ENCODE measurements around the gene ACTR3C.

DNA sequence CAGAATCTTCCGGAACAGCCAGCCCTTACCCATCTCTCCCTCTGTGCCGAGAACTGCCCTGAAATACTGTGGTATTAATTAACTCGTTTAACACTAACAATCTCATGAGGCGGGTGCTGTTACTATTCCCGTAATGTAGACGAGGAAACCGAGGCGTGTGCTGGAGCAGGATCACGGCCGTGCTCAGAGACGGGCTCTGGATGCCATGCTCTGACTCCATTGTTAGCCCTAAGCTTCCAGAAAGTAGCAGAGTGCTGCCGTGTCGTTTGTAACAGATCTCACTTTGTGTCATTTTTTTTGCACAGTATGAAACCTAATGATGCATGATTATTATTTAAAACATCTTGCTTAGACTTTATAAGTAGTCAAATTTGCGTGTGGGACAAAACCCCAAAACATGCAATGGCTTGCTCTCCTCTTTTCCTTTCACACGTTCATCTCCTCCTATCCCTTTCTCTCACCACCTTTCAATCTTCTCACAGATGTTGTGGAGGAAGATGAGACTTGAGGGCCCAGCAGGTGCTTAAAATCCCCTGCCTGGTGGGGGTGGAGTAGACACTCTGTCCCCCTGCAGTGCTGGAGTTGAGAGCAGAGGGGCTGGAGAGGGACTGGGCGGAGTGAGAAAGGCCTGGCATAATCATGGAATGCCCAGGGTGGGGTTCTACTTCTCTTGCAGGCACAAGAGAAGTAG, 482 bp upstream of the ACTR3C start:
- TF ChIP-seq POLR2A (IDR thresholded peaks at IDR 0.05) = no peak
- TF ChIP-seq, protein P1, sequence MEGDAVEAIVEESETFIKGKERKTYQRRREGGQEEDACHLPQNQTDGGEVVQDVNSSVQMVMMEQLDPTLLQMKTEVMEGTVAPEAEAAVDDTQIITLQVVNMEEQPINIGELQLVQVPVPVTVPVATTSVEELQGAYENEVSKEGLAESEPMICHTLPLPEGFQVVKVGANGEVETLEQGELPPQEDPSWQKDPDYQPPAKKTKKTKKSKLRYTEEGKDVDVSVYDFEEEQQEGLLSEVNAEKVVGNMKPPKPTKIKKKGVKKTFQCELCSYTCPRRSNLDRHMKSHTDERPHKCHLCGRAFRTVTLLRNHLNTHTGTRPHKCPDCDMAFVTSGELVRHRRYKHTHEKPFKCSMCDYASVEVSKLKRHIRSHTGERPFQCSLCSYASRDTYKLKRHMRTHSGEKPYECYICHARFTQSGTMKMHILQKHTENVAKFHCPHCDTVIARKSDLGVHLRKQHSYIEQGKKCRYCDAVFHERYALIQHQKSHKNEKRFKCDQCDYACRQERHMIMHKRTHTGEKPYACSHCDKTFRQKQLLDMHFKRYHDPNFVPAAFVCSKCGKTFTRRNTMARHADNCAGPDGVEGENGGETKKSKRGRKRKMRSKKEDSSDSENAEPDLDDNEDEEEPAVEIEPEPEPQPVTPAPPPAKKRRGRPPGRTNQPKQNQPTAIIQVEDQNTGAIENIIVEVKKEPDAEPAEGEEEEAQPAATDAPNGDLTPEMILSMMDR (IDR thresholded peaks at IDR 0.05) = no peak

Data from testis (tissue), 2 donors.